Activated CD8-positive, alpha-beta memory T cell treated with anti-CD3 and anti-CD28 coated beads for 24 hours (primary cell): ENCODE data around the gene MLKL.

ENCODE experiments used
- DNase-seq: peaks from one replicate; pipeline ENCODE4 v3.0.0-alpha.2; 2020

The MLKL gene

GRCh38 chr16:74641969-74642368 lies 58.7 kb downstream of the MLKL start:
- DNase-seq, result no peak

GRCh38 chr16:74637742-74638453 lies 62.8 kb downstream of the MLKL start:
- DNase-seq, result peak; percentile 7

- DNase-seq, result no peak
Observed at GRCh38 chr16:74635303-74635702, 65.4 kb downstream of the MLKL start.

- DNase-seq, result no peak
Observed at GRCh38 chr16:74633686-74634085, 67.0 kb downstream of the MLKL start.

- no peak for DNase-seq
Observed at GRCh38 chr16:74627506-74628220, 73.0 kb downstream of the MLKL start.

GRCh38 chr16:74626741-74627416 lies 73.8 kb downstream of the MLKL start:
- no peak for DNase-seq

GRCh38 chr16:74625500-74626350 lies 74.9 kb downstream of the MLKL start:
- DNase-seq, result peak; percentile 37

- DNase-seq, result no peak
Observed at GRCh38 chr16:74623839-74624235, 76.8 kb downstream of the MLKL start.

- DNase-seq, result no peak
Observed at GRCh38 chr16:74623214-74623838, 77.3 kb downstream of the MLKL start.

GRCh38 chr16:74622005-74622404 lies 78.7 kb downstream of the MLKL start:
- no peak for DNase-seq
